ENCODE measurements around the gene ABCC4. TPM values are rescaled to one million over a fixed set of nuclear protein-coding genes. Genes with fewer than 3 reads are reported as not detected.

ABCC4 gene
- total and polyA plus RNA-seq, 10 donors: 1.4 to 21.0 (median 13.3) TPM

- Histone ChIP-seq H3K9me3 (no peaks in the 10 kb centered on the region), H3K4me1 (no peaks in the 10 kb centered on the region), H3K36me3 (peaks cover 0 to 75% (median 22%) of the 10 kb centered on the region in 6 donors), H3K27me3 (replicated peaks in 1 of 7) (no peaks in the 10 kb centered on the region), H3K27ac (no peak overlapping the region), H3K4me3 (no peak overlapping the region)
- no peak for DNase-seq
- 83 to 94% (median 89%) methylated on average over 3 of the region's 3 CpGs for WGBS, 5 donors
- intact Hi-C loops (cut with DNase I; ENCODE audit: low total_unique reads): no loop called here
- no peak for TF ChIP-seq CTCF (IDR thresholded peaks at IDR 0.05 in 8 of 11, conservative IDR thresholded peaks at IDR 0.05 in 3 of 11)
These were observed 226.4 kb downstream of the ABCC4 start for GRCh38 chr13:95074820-95075219.

- WGBS, 5 donors: 97 to 99% (median 97%) methylated on average over 7 of the region's 7 CpGs
- intact Hi-C loops (cut with DNase I; ENCODE audit: low total_unique reads): no loop called here
- H3K27me3 ChIP-seq (replicated peaks in 1 of 7): no peaks in the 10 kb centered on the region
- TF ChIP-seq POLR2AphosphoS5 (IDR thresholded peaks at IDR 0.05): no peak
- no peak for TF ChIP-seq POLR2A (IDR thresholded peaks at IDR 0.05)
- TF ChIP-seq CTCF (IDR thresholded peaks at IDR 0.05 in 8 of 11, conservative IDR thresholded peaks at IDR 0.05 in 3 of 11): no peak
- no peak for DNase-seq
- no peaks in the 10 kb centered on the region for H3K4me1 ChIP-seq
- peaks cover 0 to 77% (median 23%) of the 10 kb centered on the region in 6 donors for H3K36me3 ChIP-seq
- no peaks in the 10 kb centered on the region for H3K9me3 ChIP-seq
- no peak overlapping the region for H3K27ac ChIP-seq
- H3K4me3 ChIP-seq: no peak overlapping the region
These were observed 227.4 kb downstream of the ABCC4 start for GRCh38 chr13:95073747-95074311.

- no peaks in the 10 kb centered on the region for H3K27me3 ChIP-seq (replicated peaks in 1 of 7)
- no peak overlapping the region for H3K27ac ChIP-seq
- DNase-seq: no peak
- H3K9me3 ChIP-seq: no peaks in the 10 kb centered on the region
- WGBS, 5 donors: 70 to 86% (median 82%) methylated on average over 3 of the region's 3 CpGs
- no peak overlapping the region for H3K4me3 ChIP-seq
- H3K36me3 ChIP-seq: peaks cover 0 to 51% (median 13%) of the 10 kb centered on the region in 6 donors
- H3K4me1 ChIP-seq: peaks cover 0 to 3% (median 0%) of the 10 kb centered on the region in 6 donors
- intact Hi-C loops (cut with DNase I; ENCODE audit: low total_unique reads): no loop called here
- TF ChIP-seq CTCF (IDR thresholded peaks at IDR 0.05 in 8 of 11, conservative IDR thresholded peaks at IDR 0.05 in 3 of 11) (no peak), POLR2AphosphoS5 (IDR thresholded peaks at IDR 0.05) (no peak), POLR2A (IDR thresholded peaks at IDR 0.05) (no peak)
These were observed 233.9 kb downstream of the ABCC4 start for GRCh38 chr13:95067303-95067702.

- intact Hi-C loops (cut with DNase I; ENCODE audit: low total_unique reads): no loop called here
- 84 to 98% (median 93%) methylated on average over 3 of the region's 3 CpGs for WGBS, 5 donors
- Histone ChIP-seq H3K27me3 (replicated peaks in 1 of 7) (no peaks in the 10 kb centered on the region), H3K36me3 (peaks cover 0 to 10% (median 0%) of the 10 kb centered on the region in 6 donors), H3K9me3 (no peaks in the 10 kb centered on the region), H3K4me1 (peaks cover 0 to 3% (median 0%) of the 10 kb centered on the region in 6 donors), H3K4me3 (no peak overlapping the region), H3K27ac (no peak overlapping the region)
- no peak for DNase-seq
- no peak for TF ChIP-seq CTCF (IDR thresholded peaks at IDR 0.05 in 8 of 11, conservative IDR thresholded peaks at IDR 0.05 in 3 of 11)
- TF ChIP-seq POLR2A (IDR thresholded peaks at IDR 0.05): no peak
- TF ChIP-seq POLR2AphosphoS5 (IDR thresholded peaks at IDR 0.05): no peak
These were observed 241.2 kb downstream of the ABCC4 start for GRCh38 chr13:95060014-95060519.

Measured in spleen (tissue), 11 donors.